Astrocyte of the spinal cord (primary cell): Measurements from ENCODE around the gene USP9X.

Source experiments
- DNase-seq: peaks from one replicate; pipeline ENCODE4 v3.0.0; 2011; ENCODE audit warnings: low read depth, low spot score
- H3K4me3 ChIP-seq: 2 replicates; pipeline ENCODE4 v1.5.1; 2011; ENCODE audit warnings: low read depth, mild to moderate bottlenecking, low read length, moderate library complexity
- CTCF ChIP-seq: IDR thresholded peaks from 2 replicates; pipeline ENCODE4 v1.5.1; 2012; ENCODE audit warnings: low read depth, mild to moderate bottlenecking, low read length, inconsistent platforms
- in situ Hi-C: cut with HindIII; loops from 2 replicates; pipeline ENCODE4 v1.10.0; 2017; ENCODE audit warnings: low sequenced_read_pairs

Gene USP9X

GRCh38 chrX:41085878-41086626 is 807 bp downstream of the USP9X start:
- peak; percentile 54 for DNase-seq
- TF ChIP-seq CTCF = no peak
- in situ Hi-C loops = no loop called here
- H3K4me3 ChIP-seq = peak overlapping the region; percentile 95

DNA sequence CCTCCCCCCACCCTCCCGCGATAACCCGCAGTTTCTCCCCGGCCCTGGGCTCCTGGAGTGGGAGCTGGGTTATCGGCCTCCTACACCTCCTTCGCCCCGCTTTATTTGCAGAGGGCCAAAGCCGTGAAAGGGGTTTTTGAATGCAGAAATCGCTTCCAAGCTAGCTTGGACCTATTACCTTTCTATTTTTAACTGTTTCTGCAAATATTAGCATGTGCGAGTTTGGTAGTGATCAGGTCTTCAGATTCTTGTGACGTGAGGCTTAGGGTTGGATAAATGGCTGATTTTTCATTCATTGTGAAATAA is 1.3 kb downstream of the USP9X start:
- no peak for TF ChIP-seq CTCF
- in situ Hi-C loops = no loop called here
- H3K4me3 ChIP-seq = peak overlapping the region; percentile 95
- DNase-seq = no peak

GRCh38 chrX:41087201-41087600 is 2.0 kb downstream of the USP9X start:
- DNase-seq = peak; percentile 24
- peak overlapping the region; percentile 95 for H3K4me3 ChIP-seq
- in situ Hi-C loops = no loop called here
- no peak for TF ChIP-seq CTCF

DNA sequence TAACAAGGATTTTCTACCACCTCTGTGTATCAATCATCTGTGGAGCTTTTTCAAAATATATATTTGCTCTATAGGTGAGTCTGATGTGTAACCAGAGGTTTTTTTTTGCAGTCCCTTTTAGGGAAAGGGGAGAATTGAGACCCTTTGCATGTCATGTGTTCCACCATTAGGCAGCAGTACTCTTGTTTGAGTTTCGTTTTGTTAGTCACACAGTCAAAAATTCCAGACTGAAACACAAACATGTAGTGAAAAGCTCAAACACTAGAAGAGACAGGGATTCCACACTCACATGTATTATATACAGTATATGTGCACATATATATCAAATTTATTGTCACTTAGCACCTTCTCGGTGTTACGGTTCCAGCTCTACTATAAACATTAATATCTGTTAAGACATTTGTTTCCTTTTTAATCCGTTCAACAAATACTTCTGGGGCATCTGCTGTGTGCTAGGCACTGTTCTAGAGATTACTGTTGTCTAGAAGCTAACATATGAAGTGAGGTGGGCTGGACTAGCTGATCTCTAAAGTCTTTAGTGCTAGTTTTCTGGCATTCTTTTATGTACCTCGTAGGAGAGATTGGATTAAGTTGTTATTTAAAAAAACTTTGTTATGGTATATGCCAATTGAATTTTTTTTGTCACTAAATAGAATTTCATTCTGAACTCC is 5.5 kb downstream of the USP9X start:
- in situ Hi-C loops = no loop called here
- DNase-seq = no peak
- no peak for TF ChIP-seq CTCF
- H3K4me3 ChIP-seq = no peak overlapping the region

- in situ Hi-C loops = no loop called here
- H3K4me3 ChIP-seq = no peak overlapping the region
- no peak for TF ChIP-seq CTCF
- no peak for DNase-seq
Measured at GRCh38 chrX:41092776-41093175, 7.5 kb downstream of the USP9X start.

DNA sequence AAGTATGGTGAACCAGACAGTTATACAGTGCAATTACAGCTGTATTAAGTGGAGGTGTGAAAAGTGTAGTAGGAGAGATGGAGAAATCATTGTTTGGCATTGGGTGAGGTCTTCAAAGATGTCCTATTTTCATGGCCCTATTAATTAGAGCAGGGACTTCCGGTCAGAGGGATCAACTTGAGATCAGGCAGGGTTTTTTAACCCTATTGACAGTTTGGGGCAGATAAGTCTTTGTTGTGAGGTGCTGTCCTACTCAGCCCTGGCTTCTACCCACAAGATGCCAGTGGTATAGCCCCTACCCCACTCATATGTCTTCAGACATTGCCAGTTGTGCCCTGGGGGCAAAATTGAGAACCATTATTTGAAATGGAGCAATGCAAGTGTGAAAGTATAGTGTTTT is 9.9 kb downstream of the USP9X start:
- no peak overlapping the region for H3K4me3 ChIP-seq
- in situ Hi-C loops = no loop called here
- TF ChIP-seq CTCF = no peak
- DNase-seq = no peak
